ENCODE data around the gene SNAPC4. TPM values are rescaled to one million over a fixed set of nuclear protein-coding genes. Genes with fewer than 3 reads are reported as not detected.

SNAPC4 gene
- polyA plus RNA-seq, 3 donors from 2014 or later: 0.40 to 2.0 (median 1.0) TPM

GRCh38 chr9:136372561-136373299, 27.2 kb downstream of the SNAPC4 start:
- no peak for DNase-seq
- Mint-ChIP-seq H3K4me3 (peak overlapping the region in 2 of 5 donors; percentile 57 to 64), H3K36me3 (peaks cover 0 to 4% (median 0%) of the 10 kb centered on the region in 3 donors), H3K27me3 (ENCODE audit: low read depth in 3 of 3) (peaks cover 0 to 6% (median 2%) of the 10 kb centered on the region in 3 donors), H3K4me1 (no peaks in the 10 kb centered on the region), H3K27ac (no peak overlapping the region), H3K9me3 (no peaks in the 10 kb centered on the region)

- no peak for DNase-seq
- H3K27ac Mint-ChIP-seq: no peak overlapping the region
- H3K27me3 Mint-ChIP-seq (ENCODE audit: low read depth in 3 of 3): peaks cover 0 to 6% (median 2%) of the 10 kb centered on the region in 3 donors
- no peaks in the 10 kb centered on the region for H3K4me1 Mint-ChIP-seq
- no peak overlapping the region for H3K4me3 Mint-ChIP-seq
- H3K36me3 Mint-ChIP-seq: peaks cover 0 to 4% (median 0%) of the 10 kb centered on the region in 3 donors
- no peaks in the 10 kb centered on the region for H3K9me3 Mint-ChIP-seq
Measured at GRCh38 chr9:136372006-136372405, 28.0 kb downstream of the SNAPC4 start.

GRCh38 chr9:136371533-136371880, 28.5 kb downstream of the SNAPC4 start:
- Mint-ChIP-seq H3K36me3 (peaks cover 0 to 4% (median 0%) of the 10 kb centered on the region in 3 donors), H3K27me3 (ENCODE audit: low read depth in 3 of 3) (peaks cover 0 to 4% (median 2%) of the 10 kb centered on the region in 3 donors), H3K4me1 (no peaks in the 10 kb centered on the region), H3K9me3 (no peaks in the 10 kb centered on the region), H3K27ac (no peak overlapping the region), H3K4me3 (no peak overlapping the region)
- DNase-seq: no peak

GRCh38 chr9:136370687-136371532, 29.1 kb downstream of the SNAPC4 start:
- no peaks in the 10 kb centered on the region for H3K9me3 Mint-ChIP-seq
- DNase-seq: no peak
- H3K36me3 Mint-ChIP-seq: peaks cover 0 to 4% (median 0%) of the 10 kb centered on the region in 3 donors
- H3K27me3 Mint-ChIP-seq (ENCODE audit: low read depth in 3 of 3): peaks cover 0 to 4% (median 2%) of the 10 kb centered on the region in 3 donors
- H3K4me3 Mint-ChIP-seq: no peak overlapping the region
- H3K27ac Mint-ChIP-seq: no peak overlapping the region
- H3K4me1 Mint-ChIP-seq: no peaks in the 10 kb centered on the region

GRCh38 chr9:136370037-136370436, 29.9 kb downstream of the SNAPC4 start:
- Mint-ChIP-seq H3K36me3 (peaks cover 0 to 4% (median 0%) of the 10 kb centered on the region in 3 donors), H3K4me1 (no peaks in the 10 kb centered on the region), H3K9me3 (no peaks in the 10 kb centered on the region), H3K27me3 (ENCODE audit: low read depth in 3 of 3) (peaks cover 0 to 2% (median 2%) of the 10 kb centered on the region in 3 donors), H3K4me3 (no peak overlapping the region), H3K27ac (no peak overlapping the region)
- DNase-seq: no peak

GRCh38 chr9:136368190-136368589, 31.8 kb downstream of the SNAPC4 start:
- Mint-ChIP-seq H3K36me3 (peaks cover 0 to 4% (median 0%) of the 10 kb centered on the region in 3 donors), H3K27me3 (ENCODE audit: low read depth in 3 of 3) (peaks cover 1 to 4% (median 2%) of the 10 kb centered on the region in 3 donors), H3K9me3 (no peaks in the 10 kb centered on the region), H3K4me3 (no peak overlapping the region), H3K4me1 (no peaks in the 10 kb centered on the region), H3K27ac (no peak overlapping the region)
- no peak for DNase-seq

GRCh38 chr9:136367296-136368145, 32.4 kb downstream of the SNAPC4 start:
- no peak for DNase-seq
- Mint-ChIP-seq H3K9me3 (no peaks in the 10 kb centered on the region), H3K36me3 (peaks cover 0 to 4% (median 0%) of the 10 kb centered on the region in 3 donors), H3K4me3 (no peak overlapping the region), H3K27me3 (ENCODE audit: low read depth in 3 of 3) (peaks cover 0 to 2% (median 2%) of the 10 kb centered on the region in 3 donors), H3K4me1 (peaks cover 0 to 2% of the 10 kb centered on the region in 2 donors), H3K27ac (no peak overlapping the region)

- Mint-ChIP-seq H3K4me3 (no peak overlapping the region), H3K9me3 (no peaks in the 10 kb centered on the region), H3K27ac (no peak overlapping the region), H3K4me1 (peaks cover 0 to 2% of the 10 kb centered on the region in 2 donors), H3K27me3 (ENCODE audit: low read depth in 3 of 3) (peaks cover 0 to 2% (median 2%) of the 10 kb centered on the region in 3 donors), H3K36me3 (peaks cover 0 to 4% (median 0%) of the 10 kb centered on the region in 3 donors)
- DNase-seq: no peak
Measured at GRCh38 chr9:136366826-136367225, 33.1 kb downstream of the SNAPC4 start.

- H3K4me3 Mint-ChIP-seq: peak overlapping the region in 1 of 5 donors; percentile 27
- H3K27ac Mint-ChIP-seq: no peak overlapping the region
Measured at GRCh38 chr9:136365775-136366222, 34.2 kb downstream of the SNAPC4 start.

GRCh38 chr9:136364942-136365774, 34.8 kb downstream of the SNAPC4 start:
- Mint-ChIP-seq H3K36me3 (peaks cover 0 to 4% (median 0%) of the 10 kb centered on the region in 3 donors), H3K27ac (no peak overlapping the region)

More at GRCh38 chr9:136365775-136366222, 34.2 kb downstream of the SNAPC4 start:
- Mint-ChIP-seq H3K4me1 (peaks cover 0 to 2% of the 10 kb centered on the region in 2 donors), H3K27me3 (ENCODE audit: low read depth in 3 of 3) (peaks cover 0 to 4% (median 2%) of the 10 kb centered on the region in 3 donors), H3K9me3 (no peaks in the 10 kb centered on the region), H3K36me3 (peaks cover 0 to 4% (median 0%) of the 10 kb centered on the region in 3 donors)
- no peak for DNase-seq

GRCh38 chr9:136363949-136364748, 35.8 kb downstream of the SNAPC4 start:
- H3K4me1 Mint-ChIP-seq: peaks cover 0 to 2% of the 10 kb centered on the region in 2 donors
- no peak overlapping the region for H3K27ac Mint-ChIP-seq
- peaks cover 0 to 4% (median 2%) of the 10 kb centered on the region in 3 donors for H3K27me3 Mint-ChIP-seq (ENCODE audit: low read depth in 3 of 3)
- peaks cover 0 to 1% (median 0%) of the 10 kb centered on the region in 3 donors for H3K36me3 Mint-ChIP-seq
- H3K4me3 Mint-ChIP-seq: peak overlapping the region in 4 of 5 donors; percentile 42 to 64 (median 49)
- H3K9me3 Mint-ChIP-seq: no peaks in the 10 kb centered on the region
- no peak for DNase-seq

More at GRCh38 chr9:136364942-136365774, 34.8 kb downstream of the SNAPC4 start:
- Mint-ChIP-seq H3K4me1 (peaks cover 0 to 2% of the 10 kb centered on the region in 2 donors), H3K4me3 (peak overlapping the region in 1 of 5 donors; percentile 42), H3K9me3 (no peaks in the 10 kb centered on the region), H3K27me3 (ENCODE audit: low read depth in 3 of 3) (peaks cover 0 to 4% (median 2%) of the 10 kb centered on the region in 3 donors)
- DNase-seq: no peak

Data from immature natural killer cell (primary cell).